NCI-H69 (cell line): ENCODE data around the gene RHOT2.
A peak's percentile ranks its signal among the peaks of the same experiment; 100 is the strongest.
"Not testable (repeated sequence)": the region's sequence is repeated elsewhere in the genome, so short reads cannot be mapped to it uniquely, and the experiment has no call there.

ENCODE experiments used
- DNase-seq: peaks from one replicate; lab custom pipeline; 2025; lab: John Stamatoyannopoulos, UW

The RHOT2 gene

DNA sequence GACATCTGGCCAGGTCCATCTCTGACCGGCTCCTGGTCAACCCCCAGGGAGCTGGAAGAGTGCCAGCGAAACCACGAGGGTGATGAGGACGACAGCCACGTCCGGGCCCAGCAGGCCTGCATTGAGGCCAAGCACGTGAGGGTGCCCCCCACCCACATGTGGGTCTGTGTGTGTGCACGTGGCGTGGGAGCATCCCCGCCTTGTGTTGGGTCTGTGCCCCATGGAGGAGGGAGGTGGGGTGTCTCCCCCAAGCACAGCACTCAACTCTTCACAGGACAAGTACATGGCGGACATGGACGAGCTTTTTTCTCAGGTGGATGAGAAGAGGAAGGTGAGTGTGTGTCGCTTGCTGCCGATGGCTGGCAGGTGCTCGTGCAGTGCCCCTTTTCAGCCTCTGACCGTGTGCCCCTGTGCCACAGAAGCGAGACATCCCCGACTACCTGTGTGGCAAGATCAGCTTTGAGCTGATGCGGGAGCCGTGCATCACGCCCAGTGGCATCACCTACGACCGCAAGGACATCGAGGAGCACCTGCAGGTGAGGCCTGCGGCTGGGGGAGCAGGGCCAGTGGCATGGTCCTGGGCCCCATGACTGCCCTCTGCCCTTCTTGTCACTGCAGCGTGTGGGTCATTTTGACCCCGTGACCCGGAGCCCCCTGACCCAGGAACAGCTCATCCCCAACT, 14.0 kb downstream of the RHOT2 start:
- no peak for DNase-seq

DNA sequence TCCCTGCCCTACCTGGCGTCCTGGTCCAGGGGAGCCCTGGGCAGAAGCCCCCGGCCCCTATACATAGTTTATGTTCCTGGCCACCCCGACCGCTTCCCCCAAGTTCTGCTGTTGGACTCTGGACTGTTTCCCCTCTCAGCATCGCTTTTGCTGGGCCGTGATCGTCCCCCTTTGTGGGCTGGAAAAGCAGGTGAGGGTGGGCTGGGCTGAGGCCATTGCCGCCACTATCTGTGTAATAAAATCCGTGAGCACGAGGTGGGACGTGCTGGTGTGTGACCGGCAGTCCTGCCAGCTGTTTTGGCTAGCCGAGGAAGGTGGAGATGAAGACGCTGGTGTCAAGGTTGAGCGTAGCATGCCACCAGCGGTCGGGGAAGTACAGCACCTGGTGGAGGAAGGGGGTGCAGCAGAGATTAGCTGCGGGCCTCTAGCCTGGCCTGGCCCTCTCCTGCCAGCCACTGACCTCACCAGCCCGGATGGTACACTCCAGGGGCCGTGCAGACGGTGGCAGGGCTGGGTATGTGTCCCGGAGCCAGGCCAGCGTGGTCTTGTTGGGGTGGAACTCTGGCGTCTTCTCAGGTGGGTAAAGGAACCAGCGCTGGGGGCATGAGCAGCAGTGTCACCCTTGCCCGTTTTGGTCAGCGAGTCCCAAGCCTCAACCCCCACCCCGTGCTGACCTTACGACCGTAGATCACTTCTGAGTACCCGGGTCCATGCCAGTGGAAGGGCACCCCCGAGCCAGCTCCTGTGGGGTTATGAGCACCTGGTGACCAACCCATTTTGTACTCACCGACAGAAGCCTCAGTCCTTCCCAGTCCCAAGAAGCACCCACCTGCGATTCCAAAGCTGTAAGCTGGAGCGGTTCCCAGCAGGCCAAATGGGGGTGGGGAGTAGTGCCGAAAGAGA, 14.8 kb downstream of the RHOT2 start:
- DNase-seq = no peak

DNA sequence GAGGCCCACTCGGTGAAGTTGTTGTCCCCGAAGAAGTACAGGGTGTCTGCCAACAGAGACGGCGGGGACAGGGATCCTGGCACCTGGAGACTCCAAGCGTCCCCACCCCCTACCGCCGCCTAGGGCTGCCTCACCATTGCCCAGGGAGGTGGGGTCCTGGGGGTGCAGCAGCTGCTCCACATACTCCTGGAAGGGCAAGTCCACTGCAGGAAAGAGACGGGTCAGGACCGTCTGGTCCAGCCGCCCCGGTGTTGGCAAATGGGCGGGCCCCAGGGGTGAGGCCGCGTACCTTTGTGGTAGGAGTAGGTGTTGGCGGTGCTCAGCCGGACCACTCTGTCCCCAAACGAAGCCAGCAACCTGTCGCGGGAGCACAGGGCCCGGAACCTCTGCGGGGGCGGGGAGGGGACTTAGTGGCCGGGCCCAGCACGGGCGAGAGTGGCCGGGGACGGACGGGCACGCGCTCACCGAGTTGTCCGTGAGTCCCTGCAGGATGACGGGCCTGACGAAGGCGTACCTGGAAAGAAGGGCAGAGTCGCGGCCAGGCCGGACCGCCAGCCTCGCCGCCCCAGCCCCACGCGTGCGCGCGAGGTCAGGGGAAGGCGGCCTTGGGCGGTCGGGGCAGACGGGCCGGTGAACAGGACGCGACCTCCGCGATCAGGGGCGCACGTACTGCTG, 15.6 kb downstream of the RHOT2 start:
- DNase-seq = no peak

DNA sequence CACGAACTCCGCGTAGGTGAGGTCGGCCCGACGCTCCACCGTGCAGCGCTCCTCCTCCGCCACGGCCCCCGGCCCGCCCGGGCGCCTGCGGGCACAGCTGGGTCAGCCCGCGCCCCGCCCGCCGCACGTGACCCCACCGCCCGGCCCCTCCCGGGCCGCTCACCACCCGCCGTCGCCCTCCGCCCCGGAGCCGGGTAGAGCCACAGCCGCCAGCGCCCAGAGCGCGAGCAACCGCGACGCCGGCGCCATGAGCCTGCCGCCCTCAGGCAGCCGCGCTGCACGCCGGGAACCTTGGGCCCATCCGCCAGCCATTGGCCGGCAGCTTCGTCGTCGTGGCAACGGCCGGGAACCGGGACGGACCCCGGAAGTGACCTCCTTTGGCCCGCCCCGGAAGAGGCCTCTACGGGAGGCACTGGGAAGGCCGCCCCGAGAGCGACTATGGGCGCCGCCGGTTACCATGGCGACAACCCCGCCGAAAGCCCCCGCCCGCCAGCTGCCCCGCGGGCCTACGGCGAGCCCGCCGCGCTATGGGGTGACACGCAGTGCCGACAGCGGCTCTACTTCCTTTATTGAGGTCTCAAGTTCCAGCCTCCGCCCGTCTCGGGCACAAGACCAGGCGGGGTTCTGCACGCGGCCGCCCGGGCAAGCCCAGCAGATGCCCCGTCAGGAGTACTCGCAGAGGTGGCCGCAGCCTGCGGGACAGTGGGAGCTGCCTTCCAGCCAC, 16.3 kb downstream of the RHOT2 start, which contains the start of gene JMJD8:
JMJD8 (minus strand) TSS at position 264 of the 724 bp plus-strand sequence; CDS start at position 249, 15 bp downstream.
- DNase-seq = peak; percentile 99

DNA sequence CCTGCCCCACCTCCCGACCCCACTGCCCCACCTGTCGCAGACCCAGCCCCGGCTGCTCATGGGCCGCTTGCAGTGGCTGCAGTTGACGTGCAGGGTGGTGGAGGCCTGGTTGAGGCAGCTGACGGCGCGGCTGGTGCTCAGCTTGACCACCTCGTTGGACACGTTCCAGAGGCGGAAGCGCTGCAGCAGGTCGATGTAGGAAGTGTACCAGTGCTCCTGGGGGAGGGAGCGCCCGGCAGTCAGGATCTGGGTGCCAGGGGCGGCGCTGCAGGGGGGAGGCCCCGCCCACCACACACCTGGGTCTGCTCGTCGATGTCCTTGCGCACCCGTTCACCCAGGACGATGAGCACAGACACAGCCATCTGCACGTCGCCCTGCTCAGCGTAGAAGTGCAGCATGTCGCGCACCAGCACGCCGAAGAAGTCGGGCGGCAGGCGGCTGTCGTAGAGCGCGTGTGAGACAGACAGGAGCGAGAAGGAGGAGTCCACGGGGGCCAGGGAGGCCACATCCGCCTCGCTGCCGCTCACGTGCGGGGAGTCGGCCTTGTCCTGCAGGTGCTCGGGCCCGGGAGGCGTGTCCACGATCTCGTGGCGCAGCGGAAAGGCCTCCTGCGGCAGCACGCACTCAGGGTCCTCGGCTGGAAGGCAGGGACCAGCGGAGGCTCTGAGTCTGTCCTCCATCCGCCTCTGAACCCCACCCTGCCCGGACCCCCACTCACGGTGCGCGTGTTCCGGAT, 17.2 kb downstream of the RHOT2 start:
- peak; percentile 50 for DNase-seq

DNA sequence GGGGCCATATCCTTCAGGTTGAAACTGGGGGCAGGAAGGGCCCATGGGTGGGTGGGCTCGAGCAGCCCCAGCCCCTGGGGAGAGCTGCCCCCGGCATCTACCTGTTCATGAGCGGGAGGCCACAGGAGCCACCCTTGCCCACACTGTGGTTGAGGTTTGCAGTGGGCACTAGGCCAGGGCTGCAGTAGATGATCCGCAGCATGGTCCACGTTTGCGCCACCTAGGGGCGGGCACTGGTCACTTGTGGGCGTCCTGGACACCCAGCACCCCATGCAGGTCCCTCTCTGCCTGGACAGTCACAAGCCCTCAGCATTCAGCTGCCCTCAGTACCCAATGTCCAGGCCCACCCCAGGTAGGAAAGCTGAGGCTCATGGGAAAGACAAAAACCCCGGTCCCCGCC, 18.0 kb downstream of the RHOT2 start:
- peak; percentile 51 for DNase-seq

DNA sequence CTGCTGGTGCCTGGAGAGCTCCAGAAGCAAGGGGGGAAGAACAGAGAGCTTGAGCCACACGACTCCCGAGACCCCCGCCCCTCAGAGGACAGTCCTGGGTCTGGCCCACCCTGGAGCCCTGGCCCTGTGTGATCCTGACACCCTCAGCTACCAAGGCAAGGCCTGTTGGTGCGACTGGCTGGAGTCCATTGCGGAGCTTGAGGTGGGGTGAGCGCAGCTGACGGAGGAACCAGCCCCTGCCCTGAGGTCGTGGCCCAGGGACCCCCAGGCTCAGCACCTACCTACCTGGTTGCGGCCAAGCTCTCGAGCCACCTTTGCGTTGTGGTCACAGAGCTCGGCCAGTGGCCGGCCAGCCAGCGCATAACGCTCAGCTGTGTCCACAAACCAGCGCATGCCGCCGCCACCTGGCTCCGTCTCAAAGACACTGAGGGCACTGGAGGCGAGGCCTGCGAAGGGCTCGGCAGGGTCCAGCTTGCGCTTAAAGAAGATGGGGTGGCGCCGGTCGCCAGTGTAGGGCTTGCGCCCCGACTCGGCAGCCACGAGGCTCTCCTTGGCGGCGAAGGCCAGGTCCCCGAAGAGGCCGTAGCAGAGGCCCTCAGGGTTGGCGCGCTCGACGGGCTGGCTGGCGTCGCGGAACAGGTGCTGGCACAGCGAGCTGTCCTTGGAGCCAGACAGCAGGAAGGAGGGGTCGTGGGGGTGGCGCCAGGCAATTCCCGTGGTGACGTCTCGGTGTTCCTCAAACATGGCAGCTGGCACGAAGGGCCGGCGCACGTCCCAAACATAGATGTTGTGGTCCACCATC, 18.7 kb downstream of the RHOT2 start:
- DNase-seq = no peak

DNA sequence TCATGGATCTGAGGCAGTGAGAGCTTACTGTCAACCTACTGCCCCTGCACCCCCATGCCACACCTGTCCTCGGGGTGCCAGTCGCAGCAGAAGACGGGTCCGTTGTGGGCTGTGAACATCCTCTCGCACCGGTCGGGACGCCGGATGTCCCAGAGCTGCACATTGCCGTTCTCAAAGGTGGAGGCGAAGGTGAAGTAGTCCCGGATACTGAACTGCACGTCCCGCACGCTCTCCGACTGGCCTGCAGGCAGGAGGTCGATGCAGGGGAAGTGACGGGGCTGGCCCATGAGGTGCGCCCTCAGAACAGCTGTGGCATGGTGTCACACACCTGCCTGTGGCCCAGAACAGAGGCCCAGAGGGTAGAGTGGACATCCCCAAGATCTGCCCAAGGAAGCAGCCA, 19.6 kb downstream of the RHOT2 start:
- no peak for DNase-seq

DNA sequence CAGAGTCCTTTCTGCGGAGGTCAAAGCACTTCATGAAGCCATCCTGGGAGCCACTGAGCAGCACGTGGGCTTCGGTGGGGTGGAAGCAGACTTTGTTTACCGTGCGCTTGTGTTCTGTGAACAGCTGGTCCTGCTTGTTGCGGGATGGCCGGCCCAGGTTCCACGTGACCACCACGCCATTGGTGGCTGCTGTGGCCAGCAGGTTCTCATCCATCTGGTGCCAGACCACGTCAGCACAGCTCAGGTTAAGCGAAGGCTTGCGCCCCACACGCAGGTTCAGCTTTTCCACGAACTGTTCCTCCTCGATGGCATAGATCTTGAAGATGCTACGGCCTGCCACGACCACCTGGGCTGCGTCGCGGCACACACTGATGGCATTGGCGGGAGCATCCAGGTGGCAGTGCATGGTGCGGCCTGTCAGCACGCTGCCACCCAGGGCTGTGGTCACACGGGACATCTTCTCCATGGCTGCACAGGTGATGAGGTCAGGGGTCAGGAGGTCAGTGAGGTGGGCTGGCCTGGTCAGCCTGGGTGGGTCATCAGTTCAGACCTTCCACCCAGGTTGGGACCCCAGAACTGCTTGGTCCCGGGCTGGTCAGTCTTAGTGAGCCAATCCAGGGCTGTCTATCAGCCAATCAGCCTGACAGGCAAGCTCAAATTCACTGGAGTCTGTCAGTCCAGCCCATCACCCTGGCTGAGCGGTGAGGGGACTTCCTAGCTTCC, 21.4 kb downstream of the RHOT2 start:
- no peak for DNase-seq

DNA sequence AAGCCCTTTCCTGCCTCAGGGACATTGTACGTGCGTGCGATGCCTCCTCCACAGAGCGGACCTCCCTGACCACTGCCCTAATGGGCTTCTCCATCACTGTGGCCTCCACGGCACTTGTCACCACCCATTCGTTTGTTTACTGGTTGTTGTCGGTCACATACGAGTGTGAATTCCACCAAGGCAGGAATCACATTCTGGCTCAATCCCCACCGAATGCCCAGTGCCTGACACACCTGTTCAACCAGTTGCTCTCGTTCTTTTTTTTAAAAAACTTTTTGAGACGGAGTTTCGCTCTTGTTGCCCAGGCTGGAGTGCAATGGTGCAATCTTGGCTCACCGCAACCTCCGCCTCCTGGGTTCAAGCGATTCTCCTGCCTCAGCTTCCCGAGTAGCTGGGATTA, 23.3 kb downstream of the RHOT2 start:
- not testable (repeated sequence) for DNase-seq

DNA sequence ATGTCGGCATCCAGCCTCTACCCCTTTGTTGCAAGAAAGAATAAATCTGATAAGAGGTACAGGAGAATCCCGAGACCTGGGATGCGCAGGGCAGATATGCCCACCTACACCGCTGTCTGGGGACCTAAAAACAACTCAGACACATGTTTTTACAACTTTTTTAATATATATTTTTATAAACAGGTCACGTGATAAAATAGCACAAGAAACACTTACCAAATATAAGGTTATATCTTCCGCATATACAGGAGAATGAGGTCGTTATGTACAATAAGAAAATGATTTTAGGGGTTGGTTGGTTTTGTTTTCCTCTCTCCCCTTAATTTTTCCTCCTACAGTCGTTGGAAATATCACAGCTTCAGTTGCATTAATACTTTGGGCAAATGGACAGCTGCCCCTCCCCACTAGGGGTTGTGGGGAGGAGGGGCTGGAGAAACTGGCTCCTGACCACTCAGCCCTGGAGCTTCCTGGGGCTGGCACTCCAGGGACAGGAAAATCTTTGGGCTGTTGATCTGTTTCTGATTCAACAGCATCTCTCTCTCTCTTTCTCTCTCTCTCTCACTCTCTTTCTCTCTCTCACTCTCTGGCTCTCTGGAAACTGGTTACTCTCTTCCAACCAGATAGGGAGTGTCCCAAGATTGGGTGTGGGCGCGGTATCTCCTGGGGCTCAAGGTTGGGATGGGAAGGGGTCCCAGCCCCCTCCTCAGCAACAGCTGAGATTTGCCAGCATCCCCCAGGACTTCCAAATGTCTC, 24.6 kb downstream of the RHOT2 start:
- DNase-seq = no peak

DNA sequence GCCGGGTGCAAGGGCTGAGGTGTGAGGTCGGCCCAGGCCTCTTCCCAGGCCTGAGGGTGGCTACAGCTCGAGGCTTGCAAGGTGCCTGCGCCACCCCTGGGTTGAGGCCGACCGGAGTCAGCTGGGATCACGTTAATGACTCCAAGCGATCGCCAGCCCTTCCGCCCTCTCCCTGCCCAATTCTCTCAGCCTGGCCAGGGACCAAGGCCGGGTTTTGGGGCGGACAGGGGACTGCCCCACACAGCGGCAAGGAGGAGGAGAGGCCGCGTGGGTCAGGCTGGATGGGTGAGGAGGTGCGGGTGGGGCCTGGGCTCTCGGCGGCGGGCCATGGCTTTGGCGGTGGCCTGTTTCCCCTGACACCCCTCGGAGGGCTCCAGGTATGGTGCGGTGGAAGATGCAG, 25.4 kb downstream of the RHOT2 start:
- DNase-seq = no peak

DNA sequence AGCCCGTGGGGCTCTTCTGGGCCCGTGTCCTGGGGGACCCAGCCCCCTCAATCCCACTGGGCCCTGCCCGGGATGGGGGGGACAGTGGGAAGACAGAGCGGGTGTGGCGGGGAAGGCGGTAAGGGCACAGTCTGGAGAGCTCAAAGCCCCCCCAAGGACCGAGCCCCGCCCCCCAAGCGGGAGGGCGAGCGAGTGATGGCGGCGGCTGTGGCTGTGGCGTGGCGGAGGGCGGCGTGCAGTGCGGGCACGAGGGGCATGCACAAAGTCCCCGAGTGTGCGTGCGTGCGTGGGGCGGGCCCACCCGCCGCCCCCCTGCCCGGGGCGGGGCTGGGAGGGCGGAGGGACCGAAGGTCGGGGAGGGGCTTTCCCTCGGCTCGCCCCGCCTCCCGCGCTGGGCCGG, 25.8 kb downstream of the RHOT2 start:
- DNase-seq = no peak

DNA sequence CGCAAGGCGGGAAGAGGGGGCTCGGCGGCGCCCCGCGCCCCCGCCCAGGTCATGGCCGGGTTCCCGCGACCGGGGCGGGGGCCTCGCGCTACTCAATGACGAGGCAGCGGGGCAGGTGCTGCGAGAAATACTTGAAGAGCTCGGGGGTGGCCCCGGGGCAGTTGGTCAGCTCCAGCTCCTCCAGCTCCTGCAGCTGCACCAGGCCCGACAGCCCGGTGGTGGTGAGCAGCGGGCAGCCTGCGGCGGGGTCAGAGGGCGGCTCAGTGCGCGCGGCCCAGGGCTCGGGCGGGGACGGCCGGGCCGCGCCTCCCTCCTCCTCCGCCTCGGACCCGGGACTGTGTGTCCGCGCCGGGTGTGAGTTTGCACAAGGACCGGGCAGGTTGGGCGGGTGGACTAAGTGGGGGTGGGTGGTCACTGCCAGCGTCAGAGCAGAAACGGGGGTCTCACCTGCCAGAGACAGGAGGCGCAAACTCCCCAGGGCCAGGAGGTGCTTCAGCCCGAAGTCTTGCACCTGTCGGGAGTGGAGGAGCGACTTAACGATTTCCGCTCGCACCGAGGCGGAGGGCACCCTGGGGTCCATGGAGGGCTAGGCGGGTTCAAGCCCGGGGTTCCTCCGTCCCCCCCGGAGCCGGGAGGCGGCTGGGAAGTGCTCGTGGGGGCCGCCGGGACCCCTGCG, 26.4 kb downstream of the RHOT2 start:
- DNase-seq = no peak

DNA sequence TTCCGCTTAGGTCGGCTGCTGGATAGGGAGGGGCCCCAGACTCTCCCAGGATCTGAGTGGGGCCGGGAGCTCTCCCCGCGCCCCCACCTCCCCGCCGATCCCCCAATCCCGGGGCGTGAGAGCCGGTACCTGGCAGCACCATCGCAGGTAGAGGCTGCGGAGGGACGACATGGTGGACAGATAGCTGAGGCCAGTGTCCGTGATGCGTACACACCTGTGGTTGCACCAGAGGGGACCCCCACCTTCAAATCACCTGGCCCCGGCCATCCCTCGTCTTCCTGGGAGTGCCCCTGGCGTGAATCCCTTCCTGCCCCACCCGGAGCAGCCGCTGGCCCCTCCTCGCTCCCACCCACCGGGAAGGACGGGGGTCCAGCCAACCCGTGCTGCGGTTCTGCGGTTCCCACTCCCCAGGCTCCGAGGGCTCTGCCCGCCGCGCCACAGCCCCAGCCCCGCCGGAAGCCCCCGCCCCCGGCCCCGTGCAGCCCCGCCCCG, 27.0 kb downstream of the RHOT2 start:
- DNase-seq = no peak

DNA sequence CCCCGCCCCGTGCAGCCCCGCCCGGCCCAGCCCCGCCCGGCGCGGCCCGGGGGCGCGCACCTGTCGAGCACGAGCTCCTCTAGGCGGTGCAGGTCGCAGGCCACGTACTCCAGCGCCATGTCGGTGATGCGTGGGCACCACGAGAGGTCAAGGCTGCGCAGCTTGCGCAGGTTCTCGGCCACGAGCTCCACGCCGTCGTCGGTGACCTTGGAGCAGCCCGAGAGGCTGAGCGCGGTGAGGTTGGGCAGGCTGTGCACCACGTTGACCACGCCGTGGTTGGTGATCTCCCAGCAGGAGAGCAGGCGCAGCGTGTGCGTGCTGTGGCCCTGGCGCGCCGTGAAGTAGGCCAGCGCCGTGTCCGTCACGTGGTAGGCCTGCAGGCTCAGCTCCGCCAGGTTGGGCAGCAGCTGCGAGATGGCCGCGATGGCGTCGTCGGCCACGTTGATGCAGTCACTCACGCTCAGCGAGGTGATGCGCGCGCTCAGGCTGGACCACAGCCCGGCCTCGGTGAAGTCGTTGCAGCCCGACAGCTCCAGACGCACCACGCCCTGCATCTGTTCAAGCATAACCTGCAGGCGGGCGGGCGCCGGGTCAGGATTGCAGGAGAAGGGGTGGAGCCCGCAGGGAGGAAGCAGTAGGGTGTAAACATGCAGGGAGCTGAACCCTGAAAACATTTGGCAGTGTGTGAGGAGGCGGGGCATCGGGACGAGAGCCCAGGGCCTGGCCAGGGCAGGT, 27.6 kb downstream of the RHOT2 start:
- DNase-seq = peak; percentile 99

DNA sequence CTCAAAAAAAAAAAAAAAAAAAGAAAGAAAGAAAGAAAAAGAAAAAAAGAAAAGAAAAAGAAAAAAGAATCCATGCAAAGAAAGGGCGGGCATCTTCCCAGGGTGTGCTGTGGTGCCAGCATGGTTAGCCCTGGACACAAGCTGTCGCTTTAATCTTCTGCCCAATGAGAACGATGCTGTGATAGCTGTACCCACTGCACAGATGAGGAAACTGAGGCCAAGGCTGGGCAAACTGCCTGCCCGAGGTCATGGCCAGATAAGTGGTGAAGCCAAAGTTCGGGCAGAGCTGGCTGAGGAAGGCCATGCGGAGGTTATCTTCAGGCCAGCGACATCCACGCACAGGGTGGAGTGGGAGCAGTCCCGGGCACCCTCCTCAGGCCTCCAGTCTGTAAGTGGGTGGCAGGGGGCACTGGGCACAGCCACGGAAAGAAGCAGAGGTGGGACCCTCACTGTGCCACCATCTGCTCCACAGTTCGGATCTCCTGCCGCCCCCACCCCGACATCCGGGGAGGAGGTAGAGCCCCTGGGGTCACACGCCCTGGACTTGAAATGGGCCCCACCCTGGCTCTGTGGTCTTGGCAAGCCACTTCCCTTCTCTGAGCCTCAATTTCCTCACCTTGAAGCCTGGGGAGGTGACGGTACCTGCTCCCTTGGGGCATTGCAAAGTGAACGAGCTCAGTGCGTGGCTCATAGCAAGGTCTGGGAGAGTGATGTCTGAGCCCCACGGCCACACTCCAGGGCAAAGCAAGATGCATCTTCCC, 31.2 kb downstream of the RHOT2 start:
- DNase-seq = no peak
